ENCODE data around the gene NHLRC1. TPM values are rescaled to one million over a fixed set of nuclear protein-coding genes. Genes with fewer than 3 reads are reported as not detected.
A peak's percentile ranks its signal among the peaks of the same experiment; 100 is the strongest.

NHLRC1 gene
- total and polyA plus RNA-seq, 2 of the 13 experiments (the other 11 are each of a cell fraction or from before 2014, with no cell fraction given), result 0.04 to 0.11 TPM

DNA sequence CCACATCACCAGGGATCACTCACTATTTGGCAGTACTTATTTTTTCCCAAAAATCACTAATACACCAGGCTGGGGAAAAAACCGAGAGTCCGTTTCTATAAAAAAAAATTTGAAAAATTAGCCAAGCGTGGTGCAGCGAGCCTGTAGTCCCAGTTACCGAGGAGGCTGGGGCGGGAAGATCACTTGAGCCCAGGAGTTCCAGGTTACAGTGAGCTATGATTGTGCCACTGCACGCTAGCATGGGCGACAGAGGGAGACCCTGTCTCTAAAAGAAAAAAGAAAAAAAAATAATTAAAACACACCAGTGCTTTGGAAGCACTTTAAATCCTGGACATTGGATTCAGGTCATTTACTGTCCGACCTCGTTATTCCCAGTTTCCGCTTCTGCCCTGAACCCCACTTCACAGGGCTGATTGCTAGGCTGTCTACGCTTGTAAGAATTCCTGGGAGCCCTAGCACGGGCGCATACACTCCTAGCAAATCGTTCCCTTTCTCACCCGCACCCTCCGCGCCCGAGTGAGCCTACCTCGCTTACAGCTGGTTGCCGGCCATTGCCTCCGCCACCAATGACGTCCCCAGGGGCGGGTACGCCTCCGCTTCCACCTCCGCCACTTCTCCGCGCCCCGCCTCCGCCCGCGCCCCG, 32.2 kb upstream of the NHLRC1 start, which contains the start of gene TPMT (continued):
- TF ChIP-seq HNF1A (IDR thresholded peaks at IDR 0.05; ENCODE audit: low read depth) (no peak), HNF1A (CRISPR knock-in tag; IDR thresholded peaks at IDR 0.05; ENCODE audit: borderline replicate concordance) (no peak), SRSF1 (optimal IDR thresholded peaks at IDR 0.05; ENCODE audit: low read depth, low read length) (peak; percentile 17), MXI1 (IDR thresholded peaks at IDR 0.05; ENCODE audit: borderline replicate concordance, low read depth, low read length) (0 out of 3 replicates have a peak, but pooled peaks have one; percentile 40), SPEN (CRISPR knock-in tag; IDR thresholded peaks at IDR 0.05; ENCODE audit: low read depth) (peak; percentile 1; the same call in 1 of the 2 replicates), ONECUT2 (CRISPR knock-in tag; IDR thresholded peaks at IDR 0.05) (no peak), PRDM10 (CRISPR knock-in tag; IDR thresholded peaks at IDR 0.05; ENCODE audit: low read depth) (0 out of 2 replicates have a peak, but pooled peaks have one; percentile 33), HIVEP1 (CRISPR knock-in tag; IDR thresholded peaks at IDR 0.05) (peak; percentile 46; the same call in 1 of the 2 replicates), MED1 (CRISPR knock-in tag; IDR thresholded peaks at IDR 0.05) (no peak), ZNF331 (CRISPR knock-in tag; IDR thresholded peaks at IDR 0.05) (peak; percentile 40), TBX2 (CRISPR knock-in tag; IDR thresholded peaks at IDR 0.05; ENCODE audit: borderline replicate concordance) (no peak; the same call in 1 of the 2 replicates), IRF2 (CRISPR knock-in tag; IDR thresholded peaks at IDR 0.05) (peak; percentile 34; the same call in 1 of the 2 replicates)
- TF ChIP-seq, protein P1, sequence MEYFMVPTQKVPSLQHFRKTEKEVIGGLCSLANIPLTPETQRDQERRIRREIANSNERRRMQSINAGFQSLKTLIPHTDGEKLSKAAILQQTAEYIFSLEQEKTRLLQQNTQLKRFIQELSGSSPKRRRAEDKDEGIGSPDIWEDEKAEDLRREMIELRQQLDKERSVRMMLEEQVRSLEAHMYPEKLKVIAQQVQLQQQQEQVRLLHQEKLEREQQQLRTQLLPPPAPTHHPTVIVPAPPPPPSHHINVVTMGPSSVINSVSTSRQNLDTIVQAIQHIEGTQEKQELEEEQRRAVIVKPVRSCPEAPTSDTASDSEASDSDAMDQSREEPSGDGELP (IDR thresholded peaks at IDR 0.05; ENCODE audit: borderline replicate concordance, low read depth), result peak; percentile 90
- TF ChIP-seq, protein P2, sequence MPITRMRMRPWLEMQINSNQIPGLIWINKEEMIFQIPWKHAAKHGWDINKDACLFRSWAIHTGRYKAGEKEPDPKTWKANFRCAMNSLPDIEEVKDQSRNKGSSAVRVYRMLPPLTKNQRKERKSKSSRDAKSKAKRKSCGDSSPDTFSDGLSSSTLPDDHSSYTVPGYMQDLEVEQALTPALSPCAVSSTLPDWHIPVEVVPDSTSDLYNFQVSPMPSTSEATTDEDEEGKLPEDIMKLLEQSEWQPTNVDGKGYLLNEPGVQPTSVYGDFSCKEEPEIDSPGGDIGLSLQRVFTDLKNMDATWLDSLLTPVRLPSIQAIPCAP (CRISPR knock-in tag; IDR thresholded peaks at IDR 0.05; ENCODE audit: low read depth), result no peak
- TF ChIP-seq, protein P3, sequence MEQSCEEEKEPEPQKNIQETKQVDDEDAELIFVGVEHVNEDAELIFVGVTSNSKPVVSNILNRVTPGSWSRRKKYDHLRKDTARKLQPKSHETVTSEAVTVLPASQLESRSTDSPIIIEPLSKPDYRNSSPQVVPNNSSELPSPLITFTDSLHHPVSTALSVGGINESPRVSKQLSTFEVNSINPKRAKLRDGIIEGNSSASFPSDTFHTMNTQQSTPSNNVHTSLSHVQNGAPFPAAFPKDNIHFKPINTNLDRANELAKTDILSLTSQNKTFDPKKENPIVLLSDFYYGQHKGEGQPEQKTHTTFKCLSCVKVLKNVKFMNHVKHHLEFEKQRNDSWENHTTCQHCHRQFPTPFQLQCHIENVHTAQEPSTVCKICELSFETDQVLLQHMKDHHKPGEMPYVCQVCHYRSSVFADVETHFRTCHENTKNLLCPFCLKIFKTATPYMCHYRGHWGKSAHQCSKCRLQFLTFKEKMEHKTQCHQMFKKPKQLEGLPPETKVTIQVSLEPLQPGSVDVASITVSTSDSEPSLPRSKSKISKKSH (CRISPR knock-in tag; IDR thresholded peaks at IDR 0.05; ENCODE audit: borderline replicate concordance), result peak; percentile 65; the same call in 1 of the 2 replicates
